ENCODE measurements around the gene SLC52A1.

DNA sequence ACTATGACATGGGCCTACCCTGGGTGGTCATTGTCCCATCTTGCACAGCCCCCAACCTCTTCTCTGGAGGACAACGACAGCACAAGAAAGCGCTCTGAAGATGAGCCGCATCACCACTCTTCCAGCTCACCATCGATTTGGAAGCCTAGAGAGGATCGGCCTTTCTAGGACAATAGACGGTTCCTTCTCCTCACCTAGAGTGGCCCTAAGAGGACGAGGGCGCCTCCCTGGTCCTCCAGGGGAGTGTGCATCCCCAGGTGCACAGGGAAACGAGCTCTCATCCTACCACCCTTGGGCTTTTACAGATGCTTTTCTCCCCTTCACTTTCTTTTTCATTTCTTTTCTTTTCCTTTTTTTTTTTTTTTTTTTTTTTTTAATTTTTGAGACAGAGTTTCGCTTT, 20.3 kb upstream of the SLC52A1 start:
- TF ChIP-seq AKAP8 (CRISPR knock-in tag; IDR thresholded peaks at IDR 0.05) (no peak), NR2F6 (IDR thresholded peaks at IDR 0.05) (no peak), NR2F6 (CRISPR knock-in tag; IDR thresholded peaks at IDR 0.05) (no peak), ZBTB7A (CRISPR knock-in tag; IDR thresholded peaks at IDR 0.05) (no peak), POLR2A (IDR thresholded peaks at IDR 0.05; ENCODE audit: insufficient read depth in 1 of 2, low read depth in 2 of 2, low read length in 2 of 2) (no peak), ATAD3A (CRISPR knock-in tag; IDR thresholded peaks at IDR 0.05) (no peak), PHF21A (CRISPR knock-in tag; IDR thresholded peaks at IDR 0.05) (no peak), POLR2AphosphoS5 (IDR thresholded peaks at IDR 0.05; ENCODE audit: low read depth, low read length) (no peak), ZZZ3 (CRISPR knock-in tag; IDR thresholded peaks at IDR 0.05; ENCODE audit: borderline replicate concordance) (no peak), MYNN (CRISPR knock-in tag; IDR thresholded peaks at IDR 0.05; ENCODE audit: low read depth) (no peak), ZKSCAN5 (CRISPR knock-in tag; IDR thresholded peaks at IDR 0.05) (no peak)
- TF ChIP-seq, protein P1, sequence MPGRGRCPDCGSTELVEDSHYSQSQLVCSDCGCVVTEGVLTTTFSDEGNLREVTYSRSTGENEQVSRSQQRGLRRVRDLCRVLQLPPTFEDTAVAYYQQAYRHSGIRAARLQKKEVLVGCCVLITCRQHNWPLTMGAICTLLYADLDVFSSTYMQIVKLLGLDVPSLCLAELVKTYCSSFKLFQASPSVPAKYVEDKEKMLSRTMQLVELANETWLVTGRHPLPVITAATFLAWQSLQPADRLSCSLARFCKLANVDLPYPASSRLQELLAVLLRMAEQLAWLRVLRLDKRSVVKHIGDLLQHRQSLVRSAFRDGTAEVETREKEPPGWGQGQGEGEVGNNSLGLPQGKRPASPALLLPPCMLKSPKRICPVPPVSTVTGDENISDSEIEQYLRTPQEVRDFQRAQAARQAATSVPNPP (CRISPR knock-in tag; IDR thresholded peaks at IDR 0.05): no peak
- TF ChIP-seq, protein P2, sequence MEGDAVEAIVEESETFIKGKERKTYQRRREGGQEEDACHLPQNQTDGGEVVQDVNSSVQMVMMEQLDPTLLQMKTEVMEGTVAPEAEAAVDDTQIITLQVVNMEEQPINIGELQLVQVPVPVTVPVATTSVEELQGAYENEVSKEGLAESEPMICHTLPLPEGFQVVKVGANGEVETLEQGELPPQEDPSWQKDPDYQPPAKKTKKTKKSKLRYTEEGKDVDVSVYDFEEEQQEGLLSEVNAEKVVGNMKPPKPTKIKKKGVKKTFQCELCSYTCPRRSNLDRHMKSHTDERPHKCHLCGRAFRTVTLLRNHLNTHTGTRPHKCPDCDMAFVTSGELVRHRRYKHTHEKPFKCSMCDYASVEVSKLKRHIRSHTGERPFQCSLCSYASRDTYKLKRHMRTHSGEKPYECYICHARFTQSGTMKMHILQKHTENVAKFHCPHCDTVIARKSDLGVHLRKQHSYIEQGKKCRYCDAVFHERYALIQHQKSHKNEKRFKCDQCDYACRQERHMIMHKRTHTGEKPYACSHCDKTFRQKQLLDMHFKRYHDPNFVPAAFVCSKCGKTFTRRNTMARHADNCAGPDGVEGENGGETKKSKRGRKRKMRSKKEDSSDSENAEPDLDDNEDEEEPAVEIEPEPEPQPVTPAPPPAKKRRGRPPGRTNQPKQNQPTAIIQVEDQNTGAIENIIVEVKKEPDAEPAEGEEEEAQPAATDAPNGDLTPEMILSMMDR (CRISPR knock-in tag; IDR thresholded peaks at IDR 0.05): peak; percentile 49
- TF ChIP-seq, protein P3, sequence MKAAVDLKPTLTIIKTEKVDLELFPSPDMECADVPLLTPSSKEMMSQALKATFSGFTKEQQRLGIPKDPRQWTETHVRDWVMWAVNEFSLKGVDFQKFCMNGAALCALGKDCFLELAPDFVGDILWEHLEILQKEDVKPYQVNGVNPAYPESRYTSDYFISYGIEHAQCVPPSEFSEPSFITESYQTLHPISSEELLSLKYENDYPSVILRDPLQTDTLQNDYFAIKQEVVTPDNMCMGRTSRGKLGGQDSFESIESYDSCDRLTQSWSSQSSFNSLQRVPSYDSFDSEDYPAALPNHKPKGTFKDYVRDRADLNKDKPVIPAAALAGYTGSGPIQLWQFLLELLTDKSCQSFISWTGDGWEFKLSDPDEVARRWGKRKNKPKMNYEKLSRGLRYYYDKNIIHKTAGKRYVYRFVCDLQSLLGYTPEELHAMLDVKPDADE (CRISPR knock-in tag; IDR thresholded peaks at IDR 0.05): no peak
- TF ChIP-seq, protein P4, sequence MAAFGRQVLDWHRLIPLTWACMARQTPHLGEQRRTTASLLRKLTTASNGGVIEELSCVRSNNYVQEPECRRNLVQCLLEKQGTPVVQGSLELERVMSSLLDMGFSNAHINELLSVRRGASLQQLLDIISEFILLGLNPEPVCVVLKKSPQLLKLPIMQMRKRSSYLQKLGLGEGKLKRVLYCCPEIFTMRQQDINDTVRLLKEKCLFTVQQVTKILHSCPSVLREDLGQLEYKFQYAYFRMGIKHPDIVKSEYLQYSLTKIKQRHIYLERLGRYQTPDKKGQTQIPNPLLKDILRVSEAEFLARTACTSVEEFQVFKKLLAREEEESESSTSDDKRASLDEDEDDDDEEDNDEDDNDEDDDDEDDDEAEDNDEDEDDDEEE (CRISPR knock-in tag; IDR thresholded peaks at IDR 0.05): no peak

Measured in HepG2 (cell line).